ENCODE measurements around the gene CCDC3.

CCDC3 gene

DNA sequence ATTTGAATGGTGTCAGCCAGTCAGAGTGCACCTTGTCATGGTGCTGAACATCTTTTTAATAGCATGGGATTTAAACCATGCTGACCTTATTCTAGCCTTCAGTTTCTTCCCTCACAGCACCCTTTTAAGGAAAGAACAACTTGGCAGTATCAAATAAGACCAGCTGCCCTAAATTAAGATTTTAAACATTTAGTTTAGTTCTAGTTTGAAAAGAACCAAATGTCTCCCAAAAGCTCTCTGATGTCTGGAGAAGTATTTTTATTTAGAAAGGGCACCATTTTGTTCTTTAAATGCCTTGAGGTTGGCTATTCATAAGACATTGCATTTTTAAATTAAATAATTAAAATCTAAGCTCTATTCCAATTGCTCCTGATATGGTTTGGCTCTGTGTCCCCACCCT is 121.1 kb downstream of the CCDC3 start:
- DNase-seq (ENCODE audit: low read depth) = no peak
- no peak overlapping the region for H3K4me3 ChIP-seq (ENCODE audit: low read length)
- TF ChIP-seq, protein P1, sequence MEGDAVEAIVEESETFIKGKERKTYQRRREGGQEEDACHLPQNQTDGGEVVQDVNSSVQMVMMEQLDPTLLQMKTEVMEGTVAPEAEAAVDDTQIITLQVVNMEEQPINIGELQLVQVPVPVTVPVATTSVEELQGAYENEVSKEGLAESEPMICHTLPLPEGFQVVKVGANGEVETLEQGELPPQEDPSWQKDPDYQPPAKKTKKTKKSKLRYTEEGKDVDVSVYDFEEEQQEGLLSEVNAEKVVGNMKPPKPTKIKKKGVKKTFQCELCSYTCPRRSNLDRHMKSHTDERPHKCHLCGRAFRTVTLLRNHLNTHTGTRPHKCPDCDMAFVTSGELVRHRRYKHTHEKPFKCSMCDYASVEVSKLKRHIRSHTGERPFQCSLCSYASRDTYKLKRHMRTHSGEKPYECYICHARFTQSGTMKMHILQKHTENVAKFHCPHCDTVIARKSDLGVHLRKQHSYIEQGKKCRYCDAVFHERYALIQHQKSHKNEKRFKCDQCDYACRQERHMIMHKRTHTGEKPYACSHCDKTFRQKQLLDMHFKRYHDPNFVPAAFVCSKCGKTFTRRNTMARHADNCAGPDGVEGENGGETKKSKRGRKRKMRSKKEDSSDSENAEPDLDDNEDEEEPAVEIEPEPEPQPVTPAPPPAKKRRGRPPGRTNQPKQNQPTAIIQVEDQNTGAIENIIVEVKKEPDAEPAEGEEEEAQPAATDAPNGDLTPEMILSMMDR (conservative IDR thresholded peaks at IDR 0.05; ENCODE audit: low read length) = no peak

DNA sequence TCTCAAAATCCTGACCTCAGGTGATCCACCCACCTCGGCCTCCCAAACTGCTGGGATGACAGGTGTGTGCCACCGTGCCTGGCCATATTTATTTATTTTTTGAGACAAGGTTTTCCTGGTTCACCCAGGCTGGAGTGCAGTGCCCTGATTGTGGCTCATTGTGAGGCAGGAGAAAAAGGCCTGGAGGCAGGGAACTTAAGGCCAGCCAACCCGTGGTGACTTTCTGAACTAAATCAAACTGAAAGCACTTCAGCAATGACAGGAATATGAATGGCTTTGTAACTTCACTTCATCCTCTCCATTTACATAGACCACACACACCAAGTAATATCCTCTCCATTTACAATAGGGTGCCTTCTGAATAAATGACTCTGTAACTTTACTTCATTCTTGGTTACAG is 124.4 kb downstream of the CCDC3 start:
- TF ChIP-seq, protein P1 (conservative IDR thresholded peaks at IDR 0.05; ENCODE audit: low read length) = no peak
- no peak overlapping the region for H3K4me3 ChIP-seq (ENCODE audit: low read length)
- no peak for DNase-seq (ENCODE audit: low read depth)

DNA sequence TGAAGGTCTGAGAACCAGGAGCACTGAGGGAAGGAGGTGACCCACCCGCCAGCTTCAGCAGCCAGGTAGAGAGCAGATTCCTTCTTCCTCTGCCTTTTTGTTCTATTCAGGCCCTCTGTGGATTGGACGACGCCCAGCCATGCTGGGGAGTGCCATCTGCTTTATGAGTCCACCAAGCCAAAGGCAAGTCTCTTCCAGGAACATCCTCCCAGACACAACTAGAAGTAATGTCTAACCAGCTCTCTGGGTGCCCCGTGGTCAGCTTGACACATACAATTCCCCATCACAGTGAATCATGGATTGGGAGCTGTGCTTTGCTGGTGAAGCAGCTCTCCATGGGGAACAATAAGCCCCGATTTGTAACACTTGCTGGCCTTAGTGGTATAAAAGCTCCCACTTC is 125.2 kb downstream of the CCDC3 start:
- DNase-seq (ENCODE audit: low read depth) = no peak
- H3K4me3 ChIP-seq (ENCODE audit: low read length) = no peak overlapping the region
- TF ChIP-seq, protein P1 (conservative IDR thresholded peaks at IDR 0.05; ENCODE audit: low read length) = no peak

DNA sequence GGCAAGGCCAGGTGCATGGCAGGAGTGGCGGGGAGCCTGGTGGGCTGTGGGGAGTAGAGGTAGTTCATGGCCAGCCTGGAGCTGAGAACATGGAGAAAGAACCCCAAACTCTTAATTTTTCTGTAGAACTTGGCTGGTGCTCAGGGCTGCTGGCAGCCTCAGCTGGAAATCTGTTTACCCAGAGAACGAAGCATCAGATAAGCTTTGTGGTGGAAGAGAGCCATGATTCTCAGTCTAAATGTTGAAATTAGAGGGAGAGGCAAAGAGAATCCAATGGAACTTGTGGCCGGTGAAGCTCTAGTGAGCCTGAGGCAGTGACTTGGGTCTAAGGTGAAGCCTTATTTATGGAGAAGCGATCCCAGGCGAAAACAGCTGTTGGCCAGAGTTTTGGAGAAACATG is 126.4 kb downstream of the CCDC3 start:
- TF ChIP-seq, protein P1 (conservative IDR thresholded peaks at IDR 0.05; ENCODE audit: low read length) = no peak
- H3K4me3 ChIP-seq (ENCODE audit: low read length) = no peak overlapping the region
- DNase-seq (ENCODE audit: low read depth) = no peak

DNA sequence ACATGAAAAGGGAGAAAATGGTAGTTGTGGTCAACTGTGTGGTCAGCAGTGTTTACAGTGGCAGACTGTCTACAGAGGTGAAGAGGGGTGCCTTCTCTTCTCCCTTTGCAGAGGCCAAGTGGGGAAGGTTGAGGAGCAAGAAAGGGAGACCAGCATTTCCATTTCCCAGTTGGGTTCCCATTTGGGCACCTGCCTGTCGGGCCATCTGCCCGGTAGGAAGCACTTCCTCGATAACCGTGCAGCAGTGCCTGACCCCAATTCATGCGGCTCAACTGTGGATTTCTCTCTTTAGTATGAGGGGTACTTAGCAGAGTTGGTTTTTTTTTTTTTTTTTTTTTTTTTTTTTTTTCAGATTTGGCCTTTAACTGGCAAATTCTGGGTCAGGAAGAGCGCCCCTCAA is 127.0 kb downstream of the CCDC3 start:
- no peak overlapping the region for H3K4me3 ChIP-seq (ENCODE audit: low read length)
- DNase-seq (ENCODE audit: low read depth) = no peak
- TF ChIP-seq, protein P1 (conservative IDR thresholded peaks at IDR 0.05; ENCODE audit: low read length) = no peak

DNA sequence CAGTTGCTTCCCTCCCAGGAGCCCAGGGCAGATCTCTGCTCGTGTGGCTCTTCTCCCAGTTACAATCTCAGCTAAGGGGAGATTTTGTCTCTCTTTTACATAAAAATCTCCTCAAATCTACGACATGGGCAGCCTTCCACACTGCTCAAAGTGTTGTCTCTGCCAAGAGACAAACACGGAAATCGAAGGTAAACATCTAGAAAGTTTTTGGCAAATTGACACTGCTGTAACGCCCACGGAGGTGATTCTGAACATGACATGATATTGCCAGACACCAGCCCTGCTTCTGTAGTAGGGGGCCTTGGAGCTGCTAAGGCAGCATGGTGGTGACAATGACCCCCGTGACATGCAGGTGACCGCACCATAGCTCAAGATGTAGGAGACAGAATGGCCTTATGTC is 128.3 kb downstream of the CCDC3 start:
- no peak overlapping the region for H3K4me3 ChIP-seq (ENCODE audit: low read length)
- TF ChIP-seq, protein P1 (conservative IDR thresholded peaks at IDR 0.05; ENCODE audit: low read length) = no peak
- DNase-seq (ENCODE audit: low read depth) = no peak

DNA sequence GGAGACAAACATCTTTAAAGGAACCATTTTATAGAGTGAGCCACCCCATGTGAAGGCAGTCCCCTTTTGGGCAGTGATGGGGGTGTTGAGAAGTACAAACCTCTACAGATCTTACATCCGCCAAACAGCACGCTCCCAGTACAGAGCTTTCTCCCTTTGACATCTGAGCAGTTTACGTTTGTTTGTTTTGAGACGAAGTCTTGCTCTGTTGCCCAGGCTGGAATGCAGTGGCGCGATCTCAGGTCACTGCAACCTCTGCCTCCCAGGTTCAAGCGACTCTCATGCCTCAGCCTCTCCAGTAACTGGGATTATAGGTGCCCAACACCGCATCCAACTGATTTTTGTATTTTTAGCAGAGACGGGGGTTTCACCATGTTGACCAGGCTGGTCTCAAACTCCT is 128.9 kb downstream of the CCDC3 start:
- no peak overlapping the region for H3K4me3 ChIP-seq (ENCODE audit: low read length)
- TF ChIP-seq, protein P1 (conservative IDR thresholded peaks at IDR 0.05; ENCODE audit: low read length) = no peak
- no peak for DNase-seq (ENCODE audit: low read depth)

All from AG10803 (cell line).